ENCODE results near the gene LIPI. TPM values are rescaled to one million over a fixed set of nuclear protein-coding genes. Genes with fewer than 3 reads are reported as not detected.

LIPI gene
- polyA plus RNA-seq, 1 donor (not counting 4 experiments of a cell fraction or from before 2014, with no cell fraction given): not detected

DNA sequence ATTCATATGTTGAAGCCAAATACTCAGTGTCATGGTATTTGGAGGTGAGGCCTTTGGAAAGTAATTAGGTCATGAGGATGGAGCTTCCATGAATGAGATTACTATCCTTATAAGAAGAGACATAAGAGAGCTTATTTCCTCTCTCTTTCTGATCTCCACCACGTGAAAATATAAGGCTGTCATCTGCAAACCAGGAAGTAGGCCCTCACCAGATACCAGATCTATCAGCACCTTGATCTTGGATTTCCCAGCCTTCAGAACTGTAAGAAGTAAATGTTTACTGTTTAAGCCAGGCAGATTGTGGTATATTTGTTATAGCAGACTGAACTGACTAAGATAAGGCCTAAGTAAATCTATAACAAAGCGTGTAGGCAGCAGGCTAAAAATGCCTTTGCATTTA is 30.5 kb upstream of the LIPI start:
- Histone ChIP-seq H3K27me3 (ENCODE audit: control insufficient read depth, extremely low read depth, insufficient read depth, low read length) (no peaks in the 10 kb centered on the region), H2AFZ (ENCODE audit: control insufficient read depth, low read length) (no peak overlapping the region), H3K4me1 (ENCODE audit: control insufficient read depth, extremely low read depth, insufficient read depth, low read length) (no peaks in the 10 kb centered on the region), H3K79me2 (ENCODE audit: control insufficient read depth, insufficient read depth, low read length) (no peaks in the 10 kb centered on the region), H3K36me3 (ENCODE audit: control insufficient read depth in 2 of 2, extremely low read depth in 1 of 2, insufficient read depth in 2 of 2, low read length in 2 of 2) (no peaks in the 10 kb centered on the region), H3K27ac (ENCODE audit: control insufficient read depth, insufficient read depth, low read length) (no peak overlapping the region), H3K9me1 (ENCODE audit: control insufficient read depth, extremely low read depth, insufficient read depth, low read length) (no peaks in the 10 kb centered on the region), H3K9me3 (ENCODE audit: control insufficient read depth, low read depth, low read length) (no peaks in the 10 kb centered on the region), H4K20me1 (ENCODE audit: control insufficient read depth, extremely low read depth, insufficient read depth, low read length) (no peaks in the 10 kb centered on the region), H3K9ac (ENCODE audit: control insufficient read depth, extremely low read depth, insufficient read depth, low read length) (no peak overlapping the region), H3K4me3 (ENCODE audit: control insufficient read depth in 2 of 3, extremely low read depth in 1 of 3, insufficient read depth in 2 of 3, low read depth in 1 of 3, low read length in 3 of 3) (no peak overlapping the region), H3K4me2 (ENCODE audit: control insufficient read depth, extremely low read depth, insufficient read depth, low read depth, low read length) (no peak overlapping the region)
- dilution Hi-C loops (cut with MboI; ENCODE audit: extremely low pct_ligation_motif_present, low sequenced_read_pairs): no loop called here
- DNase-seq (ENCODE audit: low read depth, low spot score) (no peak), FAIRE-seq (no peak)
- no peak for TF ChIP-seq EZH2 (IDR thresholded peaks at IDR 0.05; ENCODE audit: low read length)
- TF ChIP-seq, protein P1, sequence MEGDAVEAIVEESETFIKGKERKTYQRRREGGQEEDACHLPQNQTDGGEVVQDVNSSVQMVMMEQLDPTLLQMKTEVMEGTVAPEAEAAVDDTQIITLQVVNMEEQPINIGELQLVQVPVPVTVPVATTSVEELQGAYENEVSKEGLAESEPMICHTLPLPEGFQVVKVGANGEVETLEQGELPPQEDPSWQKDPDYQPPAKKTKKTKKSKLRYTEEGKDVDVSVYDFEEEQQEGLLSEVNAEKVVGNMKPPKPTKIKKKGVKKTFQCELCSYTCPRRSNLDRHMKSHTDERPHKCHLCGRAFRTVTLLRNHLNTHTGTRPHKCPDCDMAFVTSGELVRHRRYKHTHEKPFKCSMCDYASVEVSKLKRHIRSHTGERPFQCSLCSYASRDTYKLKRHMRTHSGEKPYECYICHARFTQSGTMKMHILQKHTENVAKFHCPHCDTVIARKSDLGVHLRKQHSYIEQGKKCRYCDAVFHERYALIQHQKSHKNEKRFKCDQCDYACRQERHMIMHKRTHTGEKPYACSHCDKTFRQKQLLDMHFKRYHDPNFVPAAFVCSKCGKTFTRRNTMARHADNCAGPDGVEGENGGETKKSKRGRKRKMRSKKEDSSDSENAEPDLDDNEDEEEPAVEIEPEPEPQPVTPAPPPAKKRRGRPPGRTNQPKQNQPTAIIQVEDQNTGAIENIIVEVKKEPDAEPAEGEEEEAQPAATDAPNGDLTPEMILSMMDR (optimal IDR thresholded peaks at IDR 0.05 in 1 of 3, IDR thresholded peaks at IDR 0.05 in 1 of 3, conservative IDR thresholded peaks at IDR 0.05 in 1 of 3; ENCODE audit: extremely low read depth in 1 of 3, insufficient read depth in 2 of 3, low read length in 3 of 3): no peak

DNA sequence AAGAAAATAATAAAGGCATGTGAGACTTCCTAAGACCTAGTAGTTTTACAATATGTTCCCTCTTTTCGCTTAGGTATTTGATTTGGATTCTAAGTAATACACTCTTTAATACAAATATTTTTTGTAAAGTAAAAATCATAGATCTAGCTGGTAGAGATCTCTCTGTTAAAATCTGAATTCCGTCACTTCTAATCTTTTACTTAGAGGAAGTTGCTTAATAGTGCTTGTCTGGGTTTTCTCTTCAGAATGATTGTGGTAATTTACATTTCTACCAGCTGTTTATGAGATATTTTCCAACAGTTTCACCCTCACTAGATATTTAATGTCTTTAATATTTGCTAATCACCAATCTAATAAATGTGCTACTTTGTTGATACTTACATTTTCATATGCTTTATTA is 28.5 kb upstream of the LIPI start:
- FAIRE-seq: no peak
- dilution Hi-C loops (cut with MboI; ENCODE audit: extremely low pct_ligation_motif_present, low sequenced_read_pairs): no loop called here
- DNase-seq (ENCODE audit: low read depth, low spot score): no peak
- H2AFZ ChIP-seq (ENCODE audit: control insufficient read depth, low read length): no peak overlapping the region
- no peak overlapping the region for H3K4me2 ChIP-seq (ENCODE audit: control insufficient read depth, extremely low read depth, insufficient read depth, low read depth, low read length)
- no peaks in the 10 kb centered on the region for H4K20me1 ChIP-seq (ENCODE audit: control insufficient read depth, extremely low read depth, insufficient read depth, low read length)
- no peaks in the 10 kb centered on the region for H3K4me1 ChIP-seq (ENCODE audit: control insufficient read depth, extremely low read depth, insufficient read depth, low read length)
- H3K9me3 ChIP-seq (ENCODE audit: control insufficient read depth, low read depth, low read length): no peaks in the 10 kb centered on the region
- H3K27ac ChIP-seq (ENCODE audit: control insufficient read depth, insufficient read depth, low read length): no peak overlapping the region
- no peaks in the 10 kb centered on the region for H3K9me1 ChIP-seq (ENCODE audit: control insufficient read depth, extremely low read depth, insufficient read depth, low read length)
- TF ChIP-seq EZH2 (IDR thresholded peaks at IDR 0.05; ENCODE audit: low read length): no peak
- TF ChIP-seq, protein P1 (optimal IDR thresholded peaks at IDR 0.05 in 1 of 3, IDR thresholded peaks at IDR 0.05 in 1 of 3, conservative IDR thresholded peaks at IDR 0.05 in 1 of 3; ENCODE audit: extremely low read depth in 1 of 3, insufficient read depth in 2 of 3, low read length in 3 of 3): no peak
- no peaks in the 10 kb centered on the region for H3K27me3 ChIP-seq (ENCODE audit: control insufficient read depth, extremely low read depth, insufficient read depth, low read length)
- no peak overlapping the region for H3K9ac ChIP-seq (ENCODE audit: control insufficient read depth, extremely low read depth, insufficient read depth, low read length)
- no peaks in the 10 kb centered on the region for H3K79me2 ChIP-seq (ENCODE audit: control insufficient read depth, insufficient read depth, low read length)
- H3K36me3 ChIP-seq (ENCODE audit: control insufficient read depth in 2 of 2, extremely low read depth in 1 of 2, insufficient read depth in 2 of 2, low read length in 2 of 2): no peaks in the 10 kb centered on the region
- no peak overlapping the region for H3K4me3 ChIP-seq (ENCODE audit: control insufficient read depth in 2 of 3, extremely low read depth in 1 of 3, insufficient read depth in 2 of 3, low read depth in 1 of 3, low read length in 3 of 3)
